IMR-90 (cell line): ENCODE results near the gene DONSON. TPM values are rescaled to one million over a fixed set of nuclear protein-coding genes. Genes with fewer than 3 reads are reported as not detected.

Source experiments
- ATAC-seq: fragments of 200-7000 bp; cut with Tn5 transposase; 2 replicates; pipeline ENCODE4 v1.9.1; 2020; ENCODE audit warnings: low read depth, mild to moderate bottlenecking, moderate library complexity
- BruUV-seq: library from RNA; stranded (reverse); fragments of 400-500 nt; replicated peaks from 2 replicates; lab custom pipeline; 2021; lab: Mats Ljungman, UMichigan
- CTCF ChIA-PET: fragments of 300-600 bp; formaldehyde crosslinking; extraction: SDS; loops from one replicate; lab custom pipeline; 2021; ENCODE audit warnings: antibody characterized with exemption; lab: Yijun Ruan, JAX
- POLR2A ChIA-PET: fragments of 300-600 bp; sonication (Branson Sonifier 250); formaldehyde crosslinking; loops from one replicate; lab custom pipeline; 2022; ENCODE audit warnings: antibody characterized with exemption; ENCODE audit not compliant: unreplicated experiment; lab: Charles Lee
- DNase-seq: peaks from one replicate; pipeline ENCODE4 v3.0.0; 2013
- H2AFZ ChIP-seq: replicated peaks from 2 replicates; pipeline ENCODE3; 2013; ENCODE audit warnings: low read length, mild to moderate bottlenecking; ENCODE audit not compliant: poor library complexity
- H2AK5ac ChIP-seq: 2 replicates; pipeline ENCODE4 v1.6.1; 2013; ENCODE audit warnings: low read depth, low read length, inconsistent platforms
- H2AK9ac ChIP-seq: replicated peaks from 2 replicates; pipeline ENCODE3; 2013; ENCODE audit warnings: mild to moderate bottlenecking, low read depth, low read length, moderate library complexity; ENCODE audit not compliant: poor library complexity
- H2BK120ac ChIP-seq: 2 replicates; pipeline ENCODE4 v1.6.1; 2013; ENCODE audit warnings: low read depth, low read length, inconsistent platforms
- H2BK15ac ChIP-seq: 3 replicates; pipeline ENCODE4 v1.6.1; 2013; ENCODE audit warnings: low read depth, low read length, inconsistent platforms
- H2BK20ac ChIP-seq: 2 replicates; pipeline ENCODE4 v1.6.1; 2013; ENCODE audit warnings: low read depth, mild to moderate bottlenecking, inconsistent platforms, low read length, moderate library complexity
- H2BK5ac ChIP-seq: 2 replicates; pipeline ENCODE4 v1.6.1; 2013; ENCODE audit warnings: mild to moderate bottlenecking, low read depth, low read length, inconsistent platforms; ENCODE audit not compliant: poor library complexity, severe bottlenecking
- H3K14ac ChIP-seq: replicated peaks from 2 replicates; pipeline ENCODE4 v1.6.1; 2013; ENCODE audit warnings: low read depth, low read length, inconsistent platforms
- H3K18ac ChIP-seq: 2 replicates; pipeline ENCODE4 v1.6.1; 2013; ENCODE audit warnings: low read depth, low read length, control low read depth
- H3K23ac ChIP-seq: 2 replicates; pipeline ENCODE4 v1.6.1; 2013; ENCODE audit warnings: low read depth, low read length, inconsistent platforms
- H3K27ac ChIP-seq: 2 replicates; pipeline ENCODE4 v1.5.1; 2013; ENCODE audit warnings: mild to moderate bottlenecking, control low read depth, low read length; ENCODE audit not compliant: insufficient read depth
- H3K27me3 ChIP-seq: 2 replicates; pipeline ENCODE4 v1.6.1; 2013; ENCODE audit warnings: low read length; ENCODE audit not compliant: control insufficient read depth, insufficient read depth
- H3K36me3 ChIP-seq: 2 replicates; pipeline ENCODE4 v1.6.1; 2013; ENCODE audit warnings: low read length, mixed read lengths; ENCODE audit not compliant: control insufficient read depth, insufficient read depth
- H3K4ac ChIP-seq: 2 replicates; pipeline ENCODE4 v1.6.1; 2013; ENCODE audit warnings: low read depth, low read length, inconsistent platforms
- H3K4me1 ChIP-seq: 2 replicates; pipeline ENCODE4 v1.6.1; 2013; ENCODE audit warnings: low read length, mixed read lengths; ENCODE audit not compliant: control insufficient read depth, insufficient read depth
- H3K4me2 ChIP-seq: 2 replicates; pipeline ENCODE4 v1.6.1; 2013; ENCODE audit warnings: low read depth, mild to moderate bottlenecking, control low read depth, low read length, moderate library complexity
- H3K4me3 ChIP-seq: 2 replicates; pipeline ENCODE4 v1.5.1; 2013; ENCODE audit warnings: low read depth, mild to moderate bottlenecking, control low read depth, low read length, moderate library complexity; ENCODE audit not compliant: insufficient read depth
- H3K56ac ChIP-seq: 2 replicates; pipeline ENCODE4 v1.6.1; 2013; ENCODE audit warnings: low read length, inconsistent platforms; ENCODE audit not compliant: insufficient read depth; ENCODE audit errors: extremely low read depth
- H3K79me1 ChIP-seq, 2 experiments: 2 replicates each; pipeline ENCODE4 v1.6.1; 2013; ENCODE audit warnings: low read length in 2 of 2, inconsistent platforms in 1 of 2, low read depth in 1 of 2
- H3K9ac ChIP-seq: 2 replicates; pipeline ENCODE4 v1.6.1; 2013; ENCODE audit warnings: low read depth, low read length, control low read depth
- H3K9me1 ChIP-seq: 2 replicates; pipeline ENCODE4 v1.6.1; 2013; ENCODE audit warnings: low read length, inconsistent platforms; ENCODE audit not compliant: insufficient read depth
- H3K9me3 ChIP-seq: 2 replicates; pipeline ENCODE4 v1.6.1; 2013; ENCODE audit warnings: low read length; ENCODE audit not compliant: control insufficient read depth, insufficient read depth
- H4K20me1 ChIP-seq: 2 replicates; pipeline ENCODE4 v1.6.1; 2013; ENCODE audit warnings: low read length, inconsistent platforms; ENCODE audit not compliant: insufficient read depth
- H4K5ac ChIP-seq: 2 replicates; pipeline ENCODE4 v1.6.1; 2013; ENCODE audit warnings: mild to moderate bottlenecking, low read depth, low read length, control low read depth
- H4K8ac ChIP-seq, 2 experiments: 2 replicates each; pipeline ENCODE4 v1.6.1; 2013; ENCODE audit warnings: low read depth in 2 of 2, low read length in 2 of 2, control low read depth in 1 of 2, inconsistent platforms in 1 of 2
- H4K91ac ChIP-seq: 2 replicates; pipeline ENCODE4 v1.6.1; 2013; ENCODE audit warnings: low read depth, low read length, inconsistent platforms; ENCODE audit not compliant: insufficient read depth
- FOS ChIP-seq: fragments of 150-350 bp; IDR thresholded peaks from 2 replicates; pipeline ENCODE4 v1.6.1; 2016; ENCODE audit warnings: low read depth, low read length
- MAFK ChIP-seq: IDR thresholded peaks from 2 replicates; pipeline ENCODE4 v1.6.1; 2012; ENCODE audit warnings: low read depth, low read length, improper control_type of control experiment
- POLR2A ChIP-seq: IDR thresholded peaks from 2 replicates; pipeline ENCODE4 v1.6.1; 2012; ENCODE audit warnings: mild to moderate bottlenecking, low read depth, low read length
- RAD21 ChIP-seq: IDR thresholded peaks from 2 replicates; pipeline ENCODE4 v1.6.1; 2012; ENCODE audit warnings: low read length, improper control_type of control experiment
- RCOR1 ChIP-seq: IDR thresholded peaks from 2 replicates; pipeline ENCODE4 v1.6.1; 2012; ENCODE audit warnings: mild to moderate bottlenecking, low read length, improper control_type of control experiment; ENCODE audit not compliant: insufficient replicate concordance
- SMC3 ChIP-seq: fragments of 150-350 bp; IDR thresholded peaks from 2 replicates; pipeline ENCODE4 v1.6.1; 2016; ENCODE audit warnings: low read depth, mild to moderate bottlenecking, antibody characterized with exemption, low read length, moderate library complexity
- dilution Hi-C: fragments of 300-500 bp; cut with HindIII; formaldehyde crosslinking; loops from one replicate; pipeline ENCODE4 v1.14.3; 2018; ENCODE audit warnings: low sequenced_read_pairs; ENCODE audit not compliant: unreplicated experiment
- in situ Hi-C: fragments of 300-500 bp; cut with MboI; formaldehyde crosslinking; loops from 3 replicates; pipeline ENCODE4 v1.14.3; 2019; ENCODE audit warnings: low sequenced_read_pairs, inconsistent platforms, mixed read lengths
- intact Hi-C: fragments of 100-400 bp; cut with micrococcal nuclease; formaldehyde crosslinking; loops from 2 replicates; pipeline ENCODE4 v1.10.0; 2022
- polyA plus RNA-seq, 3 experiments: library from polyadenylated mRNA; depleted of rRNA; stranded (reverse); fragments of >200 nt; gene quantifications; 2 replicates each; pipeline ENCODE4 v1.2.3, GENCODE V29; 2012; ENCODE audit warnings: low replicate concordance in 1 of 3
- total RNA-seq: library from RNA; depleted of rRNA; stranded (reverse); fragments of >200 nt; gene quantifications from 2 replicates; pipeline ENCODE4 v1.2.3, GENCODE V29; 2012

DONSON gene
- total and polyA plus RNA-seq, 2 of the 4 experiments (the other 2 are of a cell fraction) = 14.3 to 16.6 TPM

DNA sequence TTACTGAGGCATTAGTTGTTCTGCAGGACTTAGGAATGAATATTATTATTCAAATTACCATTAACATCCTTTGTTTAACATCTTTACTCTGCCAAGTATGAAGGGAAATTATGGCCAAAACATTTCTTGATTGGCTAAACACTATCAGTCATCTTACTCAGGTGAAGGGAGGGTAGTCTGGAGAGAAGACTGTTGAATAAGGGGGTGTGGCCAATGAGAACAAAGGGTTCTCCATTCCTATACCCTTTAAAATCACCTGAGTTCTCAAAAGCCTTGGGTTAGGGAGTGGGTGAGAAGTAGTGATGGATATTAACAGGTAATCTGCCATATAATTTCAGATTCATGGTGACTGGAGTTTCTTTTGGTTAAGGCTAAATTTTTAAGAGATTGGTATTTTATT is 33.8 kb upstream of the DONSON start:
- no peak overlapping the region for H4K91ac ChIP-seq
- POLR2A ChIA-PET = no interaction called here
- H2BK20ac ChIP-seq = no peak overlapping the region
- DNase-seq (no peak), ATAC-seq (no peak)
- H2AK9ac ChIP-seq = no peak overlapping the region
- no peak for TF ChIP-seq MAFK
- no peak for TF ChIP-seq FOS
- no peak for TF ChIP-seq RCOR1
- no peak for TF ChIP-seq SMC3
- TF ChIP-seq RAD21 = no peak
- no peak for TF ChIP-seq POLR2A
- H2BK5ac ChIP-seq = no peak overlapping the region
- no peak overlapping the region for H3K4me2 ChIP-seq
- H3K9ac ChIP-seq = no peak overlapping the region
- H3K79me1 ChIP-seq = peaks cover 11 to 13% of the 10 kb centered on the region in 2 experiments; a peak in 3 of 4 replicates
- H2BK120ac ChIP-seq = no peak overlapping the region
- no peak overlapping the region for H3K27ac ChIP-seq
- H3K4me3 ChIP-seq = no peak overlapping the region
- H4K5ac ChIP-seq = no peak overlapping the region
- H4K8ac ChIP-seq = no peak overlapping the region
- H3K4me1 ChIP-seq = no peaks in the 10 kb centered on the region
- H2AFZ ChIP-seq = no peak overlapping the region
- H3K56ac ChIP-seq = no peak overlapping the region
- no peaks in the 10 kb centered on the region for H3K27me3 ChIP-seq
- H3K4ac ChIP-seq = no peak overlapping the region
- no TSS peak for BruUV-seq
- in situ Hi-C loops = no loop called here
- H3K14ac ChIP-seq = no peak overlapping the region
- H3K18ac ChIP-seq = no peak overlapping the region
- dilution Hi-C loops = no loop called here
- no peak overlapping the region for H3K23ac ChIP-seq
- no peak overlapping the region for H2BK15ac ChIP-seq
- H3K36me3 ChIP-seq = peaks cover 20% of the 10 kb centered on the region
- H2AK5ac ChIP-seq = no peak overlapping the region
- no peaks in the 10 kb centered on the region; the same call in 1 of the 2 replicates for H3K9me1 ChIP-seq
- intact Hi-C loops = no loop called here
- CTCF ChIA-PET = interaction anchor here (1.1 kb wide), 1 partner anchor 16 kb away, joined by 3 read pairs; no protein-coding TSS in a partner anchor
- no peaks in the 10 kb centered on the region for H3K9me3 ChIP-seq
- no peaks in the 10 kb centered on the region for H4K20me1 ChIP-seq
